Measurements from ENCODE around the gene ZNF785. TPM values are rescaled to one million over a fixed set of nuclear protein-coding genes. Genes with fewer than 3 reads are reported as not detected.

Gene ZNF785
- total and polyA plus RNA-seq, 2 of the 13 experiments (the other 11 are each of a cell fraction or from before 2014, with no cell fraction given) = 0.01 TPM; not detected in 1

DNA sequence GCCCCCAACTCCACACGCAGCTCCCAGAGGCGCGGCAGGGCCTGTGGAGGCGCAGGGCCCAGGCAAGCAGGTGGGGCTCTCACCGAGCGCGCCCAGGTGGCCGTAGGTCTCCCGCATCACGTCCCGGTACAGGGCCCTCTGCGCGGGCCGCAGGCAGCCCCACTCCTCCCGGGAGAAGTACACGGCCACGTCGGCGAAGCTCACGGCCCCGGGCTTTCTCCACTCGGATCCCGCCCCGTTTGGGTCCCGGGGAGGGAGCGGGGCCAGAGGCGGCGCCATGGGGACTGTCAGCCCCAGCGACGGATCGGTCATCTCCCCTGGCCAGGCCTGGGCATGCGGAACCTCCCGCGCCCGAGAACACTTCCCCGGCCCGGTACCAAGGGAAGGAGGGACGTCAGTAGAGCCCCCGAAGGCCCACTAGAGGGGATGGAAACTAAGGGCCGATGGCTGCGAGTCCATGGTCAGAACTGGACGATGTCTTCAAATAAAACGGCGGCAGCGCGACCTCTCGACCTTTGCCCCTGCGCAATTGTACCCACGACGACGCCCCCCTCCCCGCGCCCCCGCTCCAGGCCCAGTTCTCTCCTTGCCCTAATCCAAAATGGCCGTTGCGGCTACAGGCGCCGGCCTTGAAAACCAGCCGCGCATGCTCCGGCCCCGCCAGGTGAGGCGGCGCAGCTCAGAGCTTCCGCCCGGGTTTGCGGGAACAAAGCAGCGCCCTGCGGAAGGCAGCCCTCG is 51.0 kb downstream of the ZNF785 start, which contains the start of gene ZNF747 (continued):
- no peak; the same call in 1 of the 2 replicates for TF ChIP-seq ZNF7 (CRISPR knock-in tag; IDR thresholded peaks at IDR 0.05)
- TF ChIP-seq, protein P1, sequence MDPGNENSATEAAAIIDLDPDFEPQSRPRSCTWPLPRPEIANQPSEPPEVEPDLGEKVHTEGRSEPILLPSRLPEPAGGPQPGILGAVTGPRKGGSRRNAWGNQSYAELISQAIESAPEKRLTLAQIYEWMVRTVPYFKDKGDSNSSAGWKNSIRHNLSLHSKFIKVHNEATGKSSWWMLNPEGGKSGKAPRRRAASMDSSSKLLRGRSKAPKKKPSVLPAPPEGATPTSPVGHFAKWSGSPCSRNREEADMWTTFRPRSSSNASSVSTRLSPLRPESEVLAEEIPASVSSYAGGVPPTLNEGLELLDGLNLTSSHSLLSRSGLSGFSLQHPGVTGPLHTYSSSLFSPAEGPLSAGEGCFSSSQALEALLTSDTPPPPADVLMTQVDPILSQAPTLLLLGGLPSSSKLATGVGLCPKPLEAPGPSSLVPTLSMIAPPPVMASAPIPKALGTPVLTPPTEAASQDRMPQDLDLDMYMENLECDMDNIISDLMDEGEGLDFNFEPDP (CRISPR knock-in tag; conservative IDR thresholded peaks at IDR 0.05) = no peak
- no peak for TF ChIP-seq ZNF775 (CRISPR knock-in tag; IDR thresholded peaks at IDR 0.05; ENCODE audit: borderline replicate concordance)
- TF ChIP-seq ZNF619 (CRISPR knock-in tag; IDR thresholded peaks at IDR 0.05) = peak; percentile 16
- TF ChIP-seq MIER3 (CRISPR knock-in tag; IDR thresholded peaks at IDR 0.05; ENCODE audit: borderline replicate concordance) = no peak
- peak; percentile 88 for TF ChIP-seq SPEN (CRISPR knock-in tag; IDR thresholded peaks at IDR 0.05; ENCODE audit: low read depth)
- no peak for TF ChIP-seq CHCHD3 (CRISPR knock-in tag; IDR thresholded peaks at IDR 0.05)
- peak; percentile 97 for TF ChIP-seq U2AF1 (optimal IDR thresholded peaks at IDR 0.05; ENCODE audit: low read depth, low read length)
- peak; percentile 35; the same call in 1 of the 2 replicates for TF ChIP-seq ZSCAN25 (CRISPR knock-in tag; IDR thresholded peaks at IDR 0.05)
- peak; percentile 44; the same call in 1 of the 2 replicates for TF ChIP-seq FOXC1 (CRISPR knock-in tag; IDR thresholded peaks at IDR 0.05; ENCODE audit: borderline replicate concordance)
- TF ChIP-seq ZNF251 (CRISPR knock-in tag; IDR thresholded peaks at IDR 0.05) = no peak
- TF ChIP-seq KDM5B (CRISPR knock-in tag; IDR thresholded peaks at IDR 0.05; ENCODE audit: borderline replicate concordance) = peak; percentile 92
- TF ChIP-seq E2F1 (CRISPR knock-in tag; IDR thresholded peaks at IDR 0.05) = peak; percentile 74
- no peak for TF ChIP-seq ZFP36 (IDR thresholded peaks at IDR 0.05; ENCODE audit: borderline replicate concordance, low read depth, low read length, partially characterized antibody)
- peak; percentile 92 for TF ChIP-seq SP4 (CRISPR knock-in tag; IDR thresholded peaks at IDR 0.05)
- TF ChIP-seq ZSCAN31 (CRISPR knock-in tag; IDR thresholded peaks at IDR 0.05; ENCODE audit: low read depth) = peak; percentile 98
- TF ChIP-seq FOXJ3 (CRISPR knock-in tag; IDR thresholded peaks at IDR 0.05; ENCODE audit: borderline replicate concordance) = no peak
- TF ChIP-seq TGIF2 (CRISPR knock-in tag; IDR thresholded peaks at IDR 0.05) = peak; percentile 17
- no peak; the same call in 1 of the 2 replicates for TF ChIP-seq ZNF737 (CRISPR knock-in tag; IDR thresholded peaks at IDR 0.05; ENCODE audit: borderline replicate concordance)
- peak; percentile 41 for TF ChIP-seq FOXO1 (CRISPR knock-in tag; IDR thresholded peaks at IDR 0.05)
- peak; percentile 85; the same call in 1 of the 2 replicates for TF ChIP-seq TAF1 (CRISPR knock-in tag; IDR thresholded peaks at IDR 0.05)
- TF ChIP-seq, protein P2, sequence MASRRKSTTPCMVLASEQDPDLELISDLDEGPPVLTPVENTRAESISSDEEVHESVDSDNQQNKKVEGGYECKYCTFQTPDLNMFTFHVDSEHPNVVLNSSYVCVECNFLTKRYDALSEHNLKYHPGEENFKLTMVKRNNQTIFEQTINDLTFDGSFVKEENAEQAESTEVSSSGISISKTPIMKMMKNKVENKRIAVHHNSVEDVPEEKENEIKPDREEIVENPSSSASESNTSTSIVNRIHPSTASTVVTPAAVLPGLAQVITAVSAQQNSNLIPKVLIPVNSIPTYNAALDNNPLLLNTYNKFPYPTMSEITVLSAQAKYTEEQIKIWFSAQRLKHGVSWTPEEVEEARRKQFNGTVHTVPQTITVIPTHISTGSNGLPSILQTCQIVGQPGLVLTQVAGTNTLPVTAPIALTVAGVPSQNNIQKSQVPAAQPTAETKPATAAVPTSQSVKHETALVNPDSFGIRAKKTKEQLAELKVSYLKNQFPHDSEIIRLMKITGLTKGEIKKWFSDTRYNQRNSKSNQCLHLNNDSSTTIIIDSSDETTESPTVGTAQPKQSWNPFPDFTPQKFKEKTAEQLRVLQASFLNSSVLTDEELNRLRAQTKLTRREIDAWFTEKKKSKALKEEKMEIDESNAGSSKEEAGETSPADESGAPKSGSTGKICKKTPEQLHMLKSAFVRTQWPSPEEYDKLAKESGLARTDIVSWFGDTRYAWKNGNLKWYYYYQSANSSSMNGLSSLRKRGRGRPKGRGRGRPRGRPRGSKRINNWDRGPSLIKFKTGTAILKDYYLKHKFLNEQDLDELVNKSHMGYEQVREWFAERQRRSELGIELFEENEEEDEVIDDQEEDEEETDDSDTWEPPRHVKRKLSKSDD (CRISPR knock-in tag; IDR thresholded peaks at IDR 0.05; ENCODE audit: low read depth) = peak; percentile 98
- TF ChIP-seq ZNF17 (CRISPR knock-in tag; IDR thresholded peaks at IDR 0.05) = peak; percentile 64; the same call in 1 of the 2 replicates
- peak; percentile 52; the same call in 1 of the 2 replicates for TF ChIP-seq NCOA2 (CRISPR knock-in tag; IDR thresholded peaks at IDR 0.05)
- peak; percentile 78; the same call in 1 of the 2 replicates for TF ChIP-seq NAIF1 (CRISPR knock-in tag; IDR thresholded peaks at IDR 0.05; ENCODE audit: borderline replicate concordance)
- peak; percentile 70 for TF ChIP-seq MTA1 (CRISPR knock-in tag; IDR thresholded peaks at IDR 0.05; ENCODE audit: borderline replicate concordance)
